ENCODE data around the gene FAM217B.
"Not testable (repeated sequence)": the region's sequence is repeated elsewhere in the genome, so short reads cannot be mapped to it uniquely, and the experiment has no call there.

Gene FAM217B

GRCh38 chr20:59939052-59939878, 924 bp upstream of the FAM217B start:
- no peak for DNase-seq

DNA sequence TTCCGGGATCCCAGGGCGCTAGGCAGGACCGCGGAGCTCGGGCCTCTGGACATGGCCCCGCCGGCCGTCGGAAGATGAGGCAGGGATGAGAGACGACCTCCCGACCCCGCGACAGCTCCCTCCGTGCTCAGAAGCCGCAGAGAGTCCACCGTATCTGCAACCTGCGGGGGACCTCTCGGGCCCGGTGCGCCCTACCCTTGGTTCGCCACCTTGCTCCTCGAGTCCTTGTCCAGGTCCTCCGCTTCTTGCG, 385 bp upstream of the FAM217B start:
- no peak for DNase-seq

DNA sequence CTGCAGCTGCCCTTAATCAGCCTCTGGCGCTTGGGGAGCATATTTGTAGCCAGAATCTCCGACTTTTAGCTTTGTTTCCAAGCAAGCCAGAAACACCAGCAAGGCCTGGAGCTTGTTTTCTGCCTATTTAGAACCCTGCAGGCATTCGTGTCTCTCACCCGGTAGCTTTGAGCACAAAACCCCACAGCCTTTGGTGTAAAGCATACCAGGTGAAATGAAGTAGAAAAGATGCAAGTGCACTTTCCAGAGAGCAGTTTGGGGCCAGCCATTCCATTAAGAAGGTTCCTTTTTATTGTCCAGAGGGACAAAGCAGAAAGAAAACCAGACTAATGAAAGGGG, 736 bp downstream of the FAM217B start:
- DNase-seq, result no peak

DNA sequence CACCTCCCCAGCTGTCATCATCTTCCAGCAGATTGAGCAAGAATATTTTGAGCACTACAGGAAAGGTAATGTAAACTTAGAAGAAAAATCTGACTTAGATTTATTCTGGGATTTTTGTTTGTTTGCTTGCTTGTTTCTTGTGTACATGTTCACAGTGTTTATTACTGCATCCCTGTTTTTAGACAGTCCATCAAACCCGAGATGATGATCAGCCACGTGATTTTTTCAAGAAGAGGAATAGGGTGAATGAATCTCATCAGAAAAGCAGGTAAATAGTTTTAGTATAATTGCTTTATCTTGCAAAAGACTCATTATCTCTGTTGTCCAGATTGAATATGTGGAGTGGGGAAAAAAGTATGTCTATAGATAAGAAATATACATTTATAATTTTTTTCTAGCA, 2.1 kb downstream of the FAM217B start:
- no peak for DNase-seq

DNA sequence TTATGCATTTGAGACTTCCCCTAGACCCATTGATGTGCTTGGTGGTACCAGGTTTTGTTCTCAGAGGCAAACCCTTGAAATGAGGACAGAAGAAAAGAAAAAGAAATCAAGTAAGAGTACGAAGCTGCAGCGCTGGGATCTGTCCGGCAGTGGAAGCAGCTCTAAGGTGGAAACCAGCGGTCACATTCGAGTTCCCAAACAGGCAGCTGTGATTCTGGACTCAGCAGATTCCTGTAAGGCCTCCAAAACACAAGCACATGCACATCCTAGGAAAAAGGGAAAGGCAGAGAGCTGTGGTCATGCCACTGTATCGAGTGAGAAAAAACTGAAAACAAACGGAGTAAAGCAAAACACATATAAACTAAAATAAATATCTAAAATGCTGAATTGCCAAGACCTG, 4.5 kb downstream of the FAM217B start:
- DNase-seq, result no peak

DNA sequence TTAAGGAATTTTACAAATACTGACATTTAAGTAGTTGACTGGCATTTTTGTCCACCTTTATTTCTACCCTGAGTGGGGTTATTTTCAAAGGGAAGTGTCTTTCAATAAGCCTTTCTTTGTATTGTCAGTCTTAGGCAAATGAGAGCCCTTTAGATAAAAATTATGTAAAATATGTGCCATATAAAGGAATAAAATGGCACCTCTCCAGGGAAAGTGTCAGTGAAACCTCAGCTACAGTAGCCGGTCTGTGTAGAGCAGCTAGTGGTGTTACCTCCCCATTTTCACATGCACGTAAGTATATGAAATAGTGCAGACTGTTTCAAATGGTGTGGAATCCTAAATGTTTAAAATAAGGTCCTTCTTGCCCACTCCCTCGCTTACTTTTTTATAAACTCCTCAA, 5.0 kb downstream of the FAM217B start:
- DNase-seq, result no peak

- no peak for DNase-seq
Measured at GRCh38 chr20:59945731-59946130, 5.5 kb downstream of the FAM217B start.

- DNase-seq, result no peak
Measured at GRCh38 chr20:59947376-59947775, 7.2 kb downstream of the FAM217B start.

DNA sequence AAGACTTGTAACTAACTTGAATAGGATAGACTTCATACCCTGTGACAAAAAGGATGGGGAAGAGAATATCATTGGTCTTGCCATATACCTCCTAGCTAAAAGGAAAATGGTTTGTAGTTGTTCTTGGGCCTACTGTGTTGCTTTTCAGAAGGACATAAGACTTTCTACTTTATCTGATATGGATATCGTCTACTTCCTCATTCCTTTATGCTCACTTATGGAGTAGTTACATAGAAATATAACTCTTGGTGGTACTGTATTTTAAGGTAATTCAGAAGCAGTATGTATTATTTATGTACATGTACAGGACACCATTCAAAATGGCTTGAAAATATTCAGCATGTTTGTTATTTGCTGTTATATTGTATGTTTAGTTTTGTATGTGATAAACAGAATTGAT, 8.0 kb downstream of the FAM217B start:
- DNase-seq, result no peak

DNA sequence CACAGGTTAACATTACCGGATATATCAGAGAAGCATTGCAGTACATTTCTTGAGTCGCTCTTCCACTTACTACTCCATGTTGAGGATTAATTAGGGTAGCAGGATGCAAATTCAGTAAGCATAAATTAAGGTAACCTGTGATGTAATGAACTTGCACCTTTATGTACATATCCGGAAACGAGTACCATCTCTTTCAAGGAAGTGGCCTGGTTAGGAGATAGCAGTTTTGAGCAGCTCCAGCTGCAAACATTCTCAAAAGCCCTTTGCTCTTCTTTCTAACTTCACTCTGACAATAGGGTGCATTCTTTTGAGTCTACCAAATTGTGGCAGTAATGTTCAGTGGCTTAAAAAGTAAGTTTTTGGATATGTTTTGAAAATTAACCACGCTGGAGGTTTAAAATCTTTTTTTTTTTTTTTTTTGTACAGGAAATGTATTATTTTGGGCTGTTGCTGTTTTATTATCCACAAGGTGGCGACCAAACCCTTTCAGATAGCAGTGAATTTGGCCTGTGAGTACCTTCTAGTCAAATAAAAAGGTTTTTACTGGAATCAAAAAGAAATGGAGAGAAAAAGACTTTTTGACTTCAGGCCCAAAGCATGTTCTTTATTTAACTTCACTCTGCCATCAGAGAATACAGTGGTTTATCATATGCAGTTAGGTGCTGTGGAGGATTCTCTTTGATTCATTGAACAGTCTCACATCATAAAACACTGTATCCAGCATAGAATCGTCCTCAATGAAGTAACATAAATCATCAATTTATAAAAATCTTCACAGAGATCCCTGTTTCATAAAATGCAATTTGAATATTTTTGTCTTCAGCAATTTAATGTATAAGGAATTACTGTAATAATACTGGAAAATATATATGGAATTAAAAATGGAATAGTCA, 8.9 kb downstream of the FAM217B start:
- no peak for DNase-seq

DNA sequence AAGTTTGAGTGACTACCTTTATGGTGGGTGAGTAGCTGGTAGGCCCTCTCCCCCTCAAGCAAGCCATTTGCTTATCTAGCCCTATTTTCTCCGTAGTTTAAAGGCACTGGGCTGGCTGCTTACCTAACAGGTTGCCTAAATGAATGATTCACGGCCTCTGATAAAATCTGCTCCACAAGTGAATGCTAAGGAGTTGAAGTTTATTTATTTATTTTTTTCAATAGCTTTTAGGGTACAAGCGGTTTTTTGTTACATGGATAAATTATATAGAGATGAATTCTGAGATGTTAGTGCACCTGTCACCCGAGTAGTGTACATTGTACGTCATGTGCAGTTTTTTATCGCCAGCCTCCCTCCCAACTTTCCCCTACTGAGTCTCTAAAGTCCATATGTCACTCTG, 9.7 kb downstream of the FAM217B start:
- no peak for DNase-seq

DNA sequence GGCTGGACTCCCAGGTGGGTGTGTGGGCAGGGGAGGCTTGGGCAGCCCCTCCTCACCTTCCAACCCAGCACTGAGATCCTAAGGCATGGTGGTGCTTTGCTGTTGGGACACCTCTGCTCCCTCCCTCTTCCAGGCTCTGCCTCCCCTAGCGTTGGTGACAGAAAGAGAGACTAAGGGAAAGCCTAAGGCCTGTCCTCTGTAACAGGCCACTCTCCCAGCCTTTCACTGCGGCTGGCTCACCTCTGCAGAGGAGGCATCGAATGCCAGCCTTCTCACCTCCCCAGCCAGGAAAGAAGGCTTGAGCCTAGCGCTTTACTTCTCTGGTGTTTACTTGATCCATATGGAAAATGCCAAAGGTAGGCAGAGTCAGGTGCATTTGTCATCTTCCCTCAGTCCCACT, 14.5 kb downstream of the FAM217B start:
- no peak for DNase-seq

DNA sequence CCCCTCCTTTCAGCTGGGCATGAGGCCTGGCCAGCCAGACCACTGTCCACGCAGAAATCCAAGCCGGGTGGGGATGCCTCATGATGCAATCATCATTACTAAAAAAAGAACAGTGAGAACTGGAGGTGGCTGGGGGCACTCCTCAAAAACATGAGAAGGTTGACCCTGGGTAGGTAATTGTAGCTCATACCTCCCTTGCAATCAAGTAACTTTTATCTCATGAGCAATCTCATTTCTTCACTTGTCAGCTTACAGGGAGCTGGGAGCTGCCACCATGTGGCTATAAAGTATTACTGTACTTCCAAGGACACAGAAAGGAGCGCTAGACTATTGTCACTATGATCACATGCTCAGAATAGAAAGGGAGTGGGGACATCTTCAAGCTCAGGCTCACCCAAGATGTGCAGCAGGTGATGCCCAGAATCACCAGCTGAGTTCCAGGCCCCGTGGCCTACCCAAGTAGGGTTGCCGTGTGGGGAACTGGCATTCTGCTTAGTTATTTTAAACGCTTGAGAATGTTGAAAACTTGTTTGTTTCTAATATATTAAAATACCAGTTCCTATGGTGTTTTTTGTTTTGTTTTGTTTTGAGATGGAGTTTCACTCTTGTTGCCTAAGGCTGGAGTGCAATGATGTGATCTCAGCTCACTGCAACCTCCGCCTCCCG, 15.1 kb downstream of the FAM217B start:
- DNase-seq, result no peak

DNA sequence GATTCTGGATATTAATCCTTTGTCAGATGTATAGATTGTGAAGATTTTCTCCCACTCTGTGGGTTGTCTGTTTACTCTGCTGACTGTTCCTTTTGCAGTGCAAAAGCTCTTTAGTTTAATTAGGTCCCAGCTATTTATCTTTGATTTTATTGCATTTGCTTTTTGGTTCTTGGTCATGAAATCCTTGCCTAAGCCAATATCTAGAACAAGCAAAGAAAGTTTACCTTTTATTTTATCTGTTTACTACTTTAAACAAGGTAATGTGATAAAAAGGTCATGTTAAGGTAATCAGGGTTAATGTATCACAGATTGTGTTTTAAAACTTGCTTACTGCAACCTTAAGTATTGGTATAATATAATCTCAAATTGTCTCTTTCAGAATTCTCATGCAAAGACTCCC, 17.4 kb downstream of the FAM217B start:
- not testable (repeated sequence) for DNase-seq

- no peak for DNase-seq
Measured at GRCh38 chr20:59958123-59958522, 17.9 kb downstream of the FAM217B start, which contains the start of gene CDH26. CDH26 (plus strand) TSS chr20:59958423; CDS start chr20:59958727, 304 bp downstream.

DNA sequence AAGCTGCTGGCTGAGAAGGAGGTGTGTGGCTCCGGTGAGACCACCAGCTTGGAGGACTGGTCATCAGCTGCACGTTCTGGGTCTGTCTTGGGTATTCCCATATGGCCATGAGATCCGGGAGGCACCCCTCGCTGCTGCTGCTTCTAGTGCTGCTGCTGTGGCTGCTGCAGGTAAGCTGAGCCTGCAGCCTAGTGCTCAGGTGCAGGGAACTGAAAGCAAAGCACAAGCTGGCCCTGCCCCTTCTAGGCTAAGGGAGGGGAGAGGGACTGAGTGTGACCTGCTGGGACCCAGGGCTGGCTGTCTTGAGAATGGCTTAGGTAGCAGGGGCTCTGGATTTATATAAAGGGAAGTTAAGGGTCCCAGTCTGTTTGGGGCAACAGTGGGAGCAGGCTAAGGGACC, 18.4 kb downstream of the FAM217B start:
- no peak for DNase-seq

- no peak for DNase-seq
Measured at GRCh38 chr20:59961423-59961822, 21.2 kb downstream of the FAM217B start.

GRCh38 chr20:59962155-59962554, 22.0 kb downstream of the FAM217B start:
- no peak for DNase-seq

DNA sequence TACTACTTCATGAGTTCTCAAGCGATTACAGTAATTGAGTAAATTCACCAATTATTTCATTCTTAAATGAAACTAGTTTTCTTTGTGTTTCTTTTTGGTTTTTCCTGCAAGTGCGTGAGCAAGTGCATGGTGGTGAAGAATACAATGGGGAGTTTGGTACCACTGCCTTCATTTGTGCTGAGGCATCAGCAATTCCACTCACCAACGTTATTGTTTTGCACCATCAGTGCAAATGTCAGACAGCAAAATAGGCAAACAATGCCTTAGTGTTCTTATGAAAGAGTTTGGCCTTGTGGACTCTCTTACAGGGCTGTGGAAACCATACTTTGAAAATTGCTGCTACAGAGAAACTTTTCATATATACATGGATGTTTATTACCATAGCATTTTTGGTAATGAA, 26.2 kb downstream of the FAM217B start:
- no peak for DNase-seq

GRCh38 chr20:59971428-59971827, 31.2 kb downstream of the FAM217B start:
- DNase-seq, result no peak

DNA sequence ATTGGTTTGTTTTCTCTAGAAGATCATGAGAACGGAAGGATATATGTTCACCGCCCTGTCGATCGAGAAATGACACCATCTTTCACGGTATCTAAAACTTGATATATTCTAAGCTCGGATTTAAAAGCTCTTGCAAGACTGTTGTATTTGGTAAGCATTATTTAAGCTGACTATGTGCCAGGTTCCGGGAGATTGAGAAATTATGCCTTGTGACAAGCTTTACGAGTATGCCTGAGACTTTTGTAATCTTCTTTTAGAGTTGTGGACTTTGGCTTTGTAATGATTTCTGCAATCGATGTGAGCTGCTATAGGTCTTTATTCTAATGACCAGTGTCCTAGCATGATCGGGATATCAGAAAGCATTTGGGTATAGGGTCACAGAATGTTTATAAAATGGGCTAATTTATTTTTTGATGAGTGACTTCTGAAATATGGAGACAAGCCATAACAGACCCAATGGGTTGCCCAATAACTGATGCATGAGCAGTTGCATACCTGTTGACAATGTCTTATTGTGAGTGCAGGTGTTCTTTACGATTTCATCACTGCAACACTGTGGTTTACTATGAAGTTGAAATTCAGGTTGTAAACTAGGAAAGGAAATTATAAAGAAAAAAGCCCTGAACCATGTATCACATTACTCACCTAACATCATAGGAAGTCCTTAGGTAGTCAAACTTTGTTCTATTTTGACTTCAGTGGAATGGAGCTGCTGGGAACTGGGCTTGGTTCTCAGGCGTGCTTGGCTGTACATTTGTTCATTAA, 32.0 kb downstream of the FAM217B start:
- no peak for DNase-seq

DNA sequence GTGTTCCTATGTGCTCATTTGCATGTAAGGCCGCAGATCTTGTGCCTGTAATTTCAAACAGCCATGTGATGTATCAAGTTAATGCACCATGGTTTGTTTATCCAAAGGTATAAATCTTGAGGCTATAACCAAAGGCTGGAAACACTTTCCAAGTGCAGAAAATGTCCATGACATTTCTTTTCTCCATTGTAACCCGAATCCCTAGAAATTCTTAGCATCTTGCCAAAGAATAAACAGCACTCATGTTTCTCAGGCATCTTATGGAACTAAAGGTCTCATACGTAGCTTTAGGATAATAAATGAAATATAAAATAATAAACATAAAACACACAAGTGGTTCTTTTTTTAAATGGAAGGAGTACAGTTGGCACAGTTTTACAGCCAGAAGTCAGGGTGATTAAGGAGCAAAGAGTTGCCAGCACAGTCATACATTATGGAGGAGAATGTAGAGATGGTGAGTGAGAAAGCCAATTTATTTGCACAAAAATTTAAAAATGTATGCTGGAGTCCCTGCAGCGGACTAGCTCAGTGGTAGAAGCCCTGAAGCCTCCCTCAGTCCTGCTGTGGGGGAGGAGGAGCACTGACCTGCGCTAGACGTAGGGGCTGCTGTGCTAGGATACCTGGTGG, 36.1 kb downstream of the FAM217B start:
- DNase-seq, result no peak

GRCh38 chr20:59977086-59977485, 36.9 kb downstream of the FAM217B start:
- DNase-seq, result no peak
